K562 (cell line): Measurements from ENCODE around the gene PLCG2. TPM values are rescaled to one million over a fixed set of nuclear protein-coding genes. Genes with fewer than 3 reads are reported as not detected.

ENCODE experiments used
- KLF10 ChIP-seq: fragments of 250-450 bp; sonication (Bioruptor Pico); IDR thresholded peaks from 2 replicates; pipeline ENCODE4 v1.6.1; 2021; ENCODE audit warnings: matching md5 sums
- XRCC5 ChIP-seq: fragments of 200-400 bp; formaldehyde crosslinking; IDR thresholded peaks from 2 replicates; pipeline ENCODE4 v1.6.1; 2017; ENCODE audit warnings: low read depth, mild to moderate bottlenecking, low read length
- ZNF224 ChIP-seq: sonication (generic); formaldehyde crosslinking; IDR thresholded peaks from 2 replicates; pipeline ENCODE4 v1.8.0; 2022; ENCODE audit warnings: mild to moderate bottlenecking, missing genetic modification reagents
- polyA plus RNA-seq, 8 experiments: library from polyadenylated mRNA; depleted of rRNA in 4 of 8; stranded (reverse) in 5 of 8; unstranded in 3 of 8; fragments of >200 nt; fragmentation: Nextera tagmentation in 2 of 8; fragmentation: Illumina TruSeq in 1 of 8; extraction: Ambion mirVana in 2 of 8; extraction: Trizol in 1 of 8; gene quantifications; 2 replicates each; pipeline versions ENCODE4 v1.2.1 to v1.2.3, GENCODE V29; 2011 to 2014; ENCODE audit warnings: inconsistent platforms in 1 of 8, missing spikeins in 1 of 8
- total RNA-seq, 7 experiments: library from RNA; depleted of rRNA in 6 of 7; stranded (reverse); fragments of >200 nt in 6 of 7; fragmentation: Illumina TruSeq in 2 of 7; extraction: Trizol in 2 of 7; gene quantifications; 2 replicates each; pipeline versions ENCODE4 v1.2.1 to v1.2.3, GENCODE V29; 2011 to 2021; ENCODE audit warnings: low replicate concordance in 1 of 7
- TF ChIP-seq, protein P1 (sequence below): fragments of 450-650 bp; IDR thresholded peaks from 2 replicates; pipeline ENCODE4 v1.6.1; 2016; ENCODE audit warnings: antibody characterized with exemption
- TF ChIP-seq, protein P2 (sequence below): fragments of 250-450 bp; sonication (Bioruptor Pico); IDR thresholded peaks from 2 replicates; pipeline ENCODE4 v1.5.0; 2020; ENCODE audit warnings: mild to moderate bottlenecking, borderline replicate concordance

PLCG2 gene
- total and polyA plus RNA-seq, 9 of the 15 experiments (the other 6 are each of a cell fraction or from before 2014, with no cell fraction given), result 0.94 to 7.1 (median 3.1) TPM

DNA sequence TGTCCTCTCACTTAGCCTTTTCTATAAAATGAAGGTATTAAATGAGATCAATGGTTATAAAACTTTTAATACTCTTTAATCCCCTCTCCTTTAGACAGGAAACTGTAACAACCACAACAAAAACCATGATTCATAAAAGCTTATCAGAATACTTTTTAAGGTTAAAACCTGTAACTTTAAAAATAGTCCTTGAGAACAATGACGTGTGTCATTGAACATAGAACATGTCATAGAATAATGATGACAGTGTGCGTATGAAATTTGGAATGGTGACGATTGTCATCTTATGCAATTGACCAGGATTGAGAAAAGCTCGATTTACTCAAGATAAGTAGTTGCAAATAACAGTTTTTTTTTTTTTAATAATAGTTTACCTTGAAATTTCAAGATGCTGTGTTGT is 94.1 kb downstream of the PLCG2 start (continued):
- TF ChIP-seq XRCC5 (no peak), ZNF224 (CRISPR knock-in tag) (no peak), KLF10 (CRISPR knock-in tag) (no peak)
- TF ChIP-seq, protein P1, sequence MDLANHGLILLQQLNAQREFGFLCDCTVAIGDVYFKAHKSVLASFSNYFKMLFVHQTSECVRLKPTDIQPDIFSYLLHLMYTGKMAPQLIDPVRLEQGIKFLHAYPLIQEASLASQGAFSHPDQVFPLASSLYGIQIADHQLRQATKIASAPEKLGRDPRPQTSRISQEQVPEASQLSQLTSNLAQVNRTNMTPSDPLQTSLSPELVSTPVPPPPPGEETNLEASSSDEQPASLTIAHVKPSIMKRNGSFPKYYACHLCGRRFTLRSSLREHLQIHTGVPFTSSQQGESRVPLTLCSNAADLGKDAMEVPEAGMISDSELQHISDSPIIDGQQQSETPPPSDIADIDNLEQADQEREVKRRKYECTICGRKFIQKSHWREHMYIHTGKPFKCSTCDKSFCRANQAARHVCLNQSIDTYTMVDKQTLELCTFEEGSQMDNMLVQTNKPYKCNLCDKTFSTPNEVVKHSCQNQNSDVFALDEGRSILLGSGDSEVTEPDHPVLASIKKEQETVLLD, result no peak
- TF ChIP-seq, protein P2, sequence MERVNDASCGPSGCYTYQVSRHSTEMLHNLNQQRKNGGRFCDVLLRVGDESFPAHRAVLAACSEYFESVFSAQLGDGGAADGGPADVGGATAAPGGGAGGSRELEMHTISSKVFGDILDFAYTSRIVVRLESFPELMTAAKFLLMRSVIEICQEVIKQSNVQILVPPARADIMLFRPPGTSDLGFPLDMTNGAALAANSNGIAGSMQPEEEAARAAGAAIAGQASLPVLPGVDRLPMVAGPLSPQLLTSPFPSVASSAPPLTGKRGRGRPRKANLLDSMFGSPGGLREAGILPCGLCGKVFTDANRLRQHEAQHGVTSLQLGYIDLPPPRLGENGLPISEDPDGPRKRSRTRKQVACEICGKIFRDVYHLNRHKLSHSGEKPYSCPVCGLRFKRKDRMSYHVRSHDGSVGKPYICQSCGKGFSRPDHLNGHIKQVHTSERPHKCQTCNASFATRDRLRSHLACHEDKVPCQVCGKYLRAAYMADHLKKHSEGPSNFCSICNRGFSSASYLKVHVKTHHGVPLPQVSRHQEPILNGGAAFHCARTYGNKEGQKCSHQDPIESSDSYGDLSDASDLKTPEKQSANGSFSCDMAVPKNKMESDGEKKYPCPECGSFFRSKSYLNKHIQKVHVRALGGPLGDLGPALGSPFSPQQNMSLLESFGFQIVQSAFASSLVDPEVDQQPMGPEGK, result no peak
- TF ChIP-seq, all 486 proteins: peak for 0
